HepG2 (cell line): ENCODE results near the gene RCE1. TPM values are rescaled to one million over a fixed set of nuclear protein-coding genes. Genes with fewer than 3 reads are reported as not detected.

Experiments used
- ATAC-seq: fragments of 200-7000 bp; cut with Tn5 transposase; 3 replicates; pipeline ENCODE4 v1.9.1; 2020; ENCODE audit warnings: mild to moderate bottlenecking, moderate library complexity
- BruUV-seq: library from RNA; stranded (reverse); fragments of 400-500 nt; replicated peaks from 2 replicates; lab custom pipeline; 2021; lab: Mats Ljungman, UMichigan
- CTCF ChIA-PET: fragments of 300-600 bp; formaldehyde crosslinking; extraction: SDS; loops from one replicate; lab custom pipeline; 2021; ENCODE audit warnings: low total read pairs, inconsistent platforms, low intra/inter-chr PET ratio; lab: Yijun Ruan, JAX
- POLR2A ChIA-PET: fragments of 350-600 bp; sonication (Branson Sonifier 250); formaldehyde crosslinking; loops from one replicate; lab custom pipeline; 2020; ENCODE audit warnings: antibody characterized with exemption, inconsistent platforms; lab: Yijun Ruan, JAX
- DNase-seq: peaks from one replicate; pipeline ENCODE4 v3.0.0-alpha.2; 2015; ENCODE audit warnings: low spot score
- FAIRE-seq: peaks from 3 replicates; lab custom pipeline; 2011; peaks lifted over from hg19 to GRCh38; lab: Jason Lieb, UNC
- H2AFZ ChIP-seq: one replicate; pipeline ENCODE4 v1.6.1; 2011; ENCODE audit warnings: low read length, inconsistent platforms
- H3K27ac ChIP-seq: fragments of 300-600 bp; 3 replicates; pipeline ENCODE4 v1.8.0; 2011; ENCODE audit warnings: mixed run types, mild to moderate bottlenecking, mixed read lengths, low read length, inconsistent platforms; ENCODE audit not compliant: insufficient read depth; ENCODE audit errors: extremely low read length
- H3K27me3 ChIP-seq, 2 experiments: fragments of 200-600 bp in 1 of 2; 2 replicates in 1 of 2; 3 replicates in 1 of 2; pipeline versions ENCODE4 v1.6.0 to v1.8.0; 2011; ENCODE audit warnings: low read length in 2 of 2, mild to moderate bottlenecking in 2 of 2, moderate library complexity in 2 of 2, inconsistent platforms in 1 of 2; ENCODE audit not compliant: insufficient read depth in 2 of 2, control insufficient read depth in 1 of 2
- H3K36me3 ChIP-seq, 2 experiments: fragments of 200-600 bp in 1 of 2; replicated peaks in 1 of 2; 2 replicates in 1 of 2; 3 replicates in 1 of 2; pipeline versions ENCODE4 v1.5.1 to v1.8.0; 2011; ENCODE audit warnings: low read length in 2 of 2, inconsistent platforms in 1 of 2; ENCODE audit not compliant: insufficient read depth in 2 of 2, control insufficient read depth in 1 of 2
- H3K4me1 ChIP-seq: 2 replicates; pipeline ENCODE4 v1.5.1; 2012; ENCODE audit warnings: low read length, inconsistent platforms; ENCODE audit not compliant: insufficient read depth
- H3K4me2 ChIP-seq: 2 replicates; pipeline ENCODE4 v1.6.0; 2011; ENCODE audit warnings: low read depth, low read length, inconsistent platforms
- H3K4me3 ChIP-seq, 3 experiments: fragments of 200-600 bp in 1 of 3; sonication (generic), shearing (Covaris generic) in 1 of 3; replicated peaks in 1 of 3; 2 replicates each; pipeline ENCODE4 v1.5.1; 2011 to 2016; ENCODE audit warnings: low read length in 3 of 3, inconsistent platforms in 2 of 3, low read depth in 2 of 3, mild to moderate bottlenecking in 2 of 3, control low read depth in 1 of 3, mixed read lengths in 1 of 3; ENCODE audit not compliant: insufficient read depth in 1 of 3
- H3K79me2 ChIP-seq: one replicate; pipeline ENCODE4 v1.6.1; 2011; ENCODE audit warnings: low read length, inconsistent platforms; ENCODE audit not compliant: insufficient read depth
- H3K9ac ChIP-seq: 2 replicates; pipeline ENCODE4 v1.6.0; 2011; ENCODE audit warnings: mild to moderate bottlenecking, low read depth, low read length, inconsistent platforms; ENCODE audit not compliant: insufficient read depth
- H3K9me3 ChIP-seq: 2 replicates; pipeline ENCODE4 v1.5.1; 2012; ENCODE audit warnings: mild to moderate bottlenecking, low read length
- H4K20me1 ChIP-seq: 2 replicates; pipeline ENCODE4 v1.6.0; 2011; ENCODE audit warnings: inconsistent platforms, mild to moderate bottlenecking, low read length, moderate library complexity; ENCODE audit not compliant: insufficient read depth
- AGO1 ChIP-seq: fragments of 200-400 bp; formaldehyde crosslinking; IDR thresholded peaks from 2 replicates; pipeline ENCODE4 v1.6.1; 2017; ENCODE audit warnings: mild to moderate bottlenecking, low read depth, low read length, moderate library complexity; ENCODE audit not compliant: poor library complexity, severe bottlenecking
- AKAP8 ChIP-seq: sonication (generic); formaldehyde crosslinking; IDR thresholded peaks from 2 replicates; pipeline ENCODE4 v1.5.1; 2020; ENCODE audit warnings: mild to moderate bottlenecking, missing genetic modification reagents
- ARID2 ChIP-seq: sonication (generic); formaldehyde crosslinking; IDR thresholded peaks from 2 replicates; pipeline ENCODE4 v1.8.1; 2022; ENCODE audit warnings: mild to moderate bottlenecking, missing genetic modification reagents, borderline replicate concordance
- EED ChIP-seq: sonication (generic); formaldehyde crosslinking; IDR thresholded peaks from 2 replicates; pipeline ENCODE4 v1.5.0; 2020; ENCODE audit warnings: mild to moderate bottlenecking, missing genetic modification reagents
- KDM5A ChIP-seq: fragments of 200-600 bp; sonication (generic); IDR thresholded peaks from 2 replicates; pipeline ENCODE4 v1.7.0; 2018; ENCODE audit warnings: antibody characterized with exemption, mild to moderate bottlenecking, low read length, borderline replicate concordance
- ZFP41 ChIP-seq: sonication (generic); formaldehyde crosslinking; IDR thresholded peaks from 2 replicates; pipeline ENCODE4 v1.4.0; 2020; ENCODE audit warnings: mild to moderate bottlenecking, missing genetic modification reagents, borderline replicate concordance
- ZNF468 ChIP-seq: sonication (generic); formaldehyde crosslinking; IDR thresholded peaks from 2 replicates; pipeline ENCODE4 v1.8.0; 2022; ENCODE audit warnings: mild to moderate bottlenecking, moderate library complexity, missing genetic modification reagents
- ZNF720 ChIP-seq: sonication (generic); formaldehyde crosslinking; IDR thresholded peaks from 2 replicates; pipeline ENCODE4 v1.4.0; 2020; ENCODE audit warnings: missing genetic modification reagents
- WGBS: methylation state at CpG from one replicate; pipeline ENCODE4 v1.1.6; 2017; ENCODE audit warnings: low lambda C conversion rate; 5-methylcytosine and 5-hydroxymethylcytosine counted together
- in situ Hi-C: cut with HindIII; loops from 2 replicates; pipeline ENCODE4 v1.10.0; 2017; ENCODE audit warnings: low pct_unique_long_range_greater_than_20kb; ENCODE audit not compliant: extremely low pct_ligation_motif_present
- intact Hi-C: fragments of 100-400 bp; cut with micrococcal nuclease; formaldehyde crosslinking; loops from one replicate; pipeline ENCODE4 v1.10.0; 2022; ENCODE audit not compliant: unreplicated experiment
- polyA plus RNA-seq, 8 experiments: library from polyadenylated mRNA; depleted of rRNA in 3 of 8; stranded (reverse) in 7 of 8; unstranded in 1 of 8; fragments of >200 nt; fragmentation: Illumina TruSeq in 4 of 8; extraction: Trizol in 4 of 8; gene quantifications; 2 replicates each; pipeline versions ENCODE4 v1.2.1 to v1.2.3, GENCODE V29; 2011 to 2016; ENCODE audit warnings: low read depth in 4 of 8, missing spikeins in 1 of 8, mixed read lengths in 1 of 8; ENCODE audit not compliant: insufficient read depth in 1 of 8
- total RNA-seq, 5 experiments: library from RNA; depleted of rRNA; stranded (reverse); fragments of >200 nt; fragmentation: Illumina TruSeq; extraction: Trizol; gene quantifications; 2 replicates each; pipeline ENCODE4 v1.2.3, GENCODE V29; 2016; ENCODE audit warnings: low read depth in 1 of 5
- TF ChIP-seq, protein P1 (sequence below): sonication (generic); formaldehyde crosslinking; IDR thresholded peaks from 2 replicates; pipeline ENCODE4 v1.5.0; 2020; ENCODE audit warnings: mild to moderate bottlenecking, missing genetic modification reagents, moderate library complexity
- TF ChIP-seq, protein P2 (sequence below): sonication (generic); formaldehyde crosslinking; IDR thresholded peaks from 2 replicates; pipeline ENCODE4 v1.9.0; 2021; ENCODE audit warnings: missing genetic modification reagents, mild to moderate bottlenecking, borderline replicate concordance
- TF ChIP-seq, protein P3 (sequence below): sonication (generic); formaldehyde crosslinking; IDR thresholded peaks from 2 replicates; pipeline ENCODE4 v1.4.0; 2020; ENCODE audit warnings: mild to moderate bottlenecking, missing genetic modification reagents
- TF ChIP-seq, protein P4 (sequence below): sonication (generic); formaldehyde crosslinking; IDR thresholded peaks from 2 replicates; pipeline ENCODE4 v1.8.1; 2023; ENCODE audit warnings: mild to moderate bottlenecking, missing genetic modification reagents

Gene RCE1
- total and polyA plus RNA-seq, 2 of the 13 experiments (the other 11 are each of a cell fraction or from before 2014, with no cell fraction given) = 22.2 to 22.4 TPM

DNA sequence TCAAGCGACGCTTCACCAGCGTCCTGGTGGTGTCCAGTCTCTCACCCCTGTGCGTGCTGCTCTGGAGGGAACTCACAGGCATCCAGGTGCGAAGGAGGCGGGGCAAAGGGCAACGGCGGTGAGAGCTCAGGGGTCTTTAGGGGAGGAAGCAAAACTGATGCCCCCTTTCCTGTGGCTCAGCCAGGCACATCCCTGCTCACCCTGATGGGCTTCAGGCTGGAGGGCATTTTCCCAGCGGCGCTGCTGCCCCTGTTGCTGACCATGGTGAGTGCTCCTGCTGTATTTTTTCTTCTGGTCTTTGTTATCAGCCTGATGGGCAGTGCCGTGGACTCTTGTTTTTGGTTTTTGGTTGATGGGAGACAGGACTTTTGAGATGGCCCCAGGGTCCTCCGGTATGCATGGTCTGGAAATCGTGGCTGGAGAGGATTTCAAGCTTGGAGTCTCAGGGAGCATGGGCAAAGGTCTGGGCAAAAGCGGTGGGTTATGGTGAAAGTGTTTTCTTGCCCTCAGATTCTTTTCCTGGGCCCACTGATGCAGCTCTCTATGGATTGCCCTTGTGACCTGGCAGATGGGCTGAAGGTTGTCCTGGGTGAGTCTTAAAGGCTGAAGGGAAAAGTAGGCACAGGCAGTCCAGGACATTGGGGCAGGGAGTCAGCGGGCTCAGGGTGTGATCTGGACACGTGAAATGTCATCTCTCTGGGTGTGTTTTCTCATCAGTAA, 695 bp downstream of the RCE1 start (continued):
- TF ChIP-seq, protein P1, sequence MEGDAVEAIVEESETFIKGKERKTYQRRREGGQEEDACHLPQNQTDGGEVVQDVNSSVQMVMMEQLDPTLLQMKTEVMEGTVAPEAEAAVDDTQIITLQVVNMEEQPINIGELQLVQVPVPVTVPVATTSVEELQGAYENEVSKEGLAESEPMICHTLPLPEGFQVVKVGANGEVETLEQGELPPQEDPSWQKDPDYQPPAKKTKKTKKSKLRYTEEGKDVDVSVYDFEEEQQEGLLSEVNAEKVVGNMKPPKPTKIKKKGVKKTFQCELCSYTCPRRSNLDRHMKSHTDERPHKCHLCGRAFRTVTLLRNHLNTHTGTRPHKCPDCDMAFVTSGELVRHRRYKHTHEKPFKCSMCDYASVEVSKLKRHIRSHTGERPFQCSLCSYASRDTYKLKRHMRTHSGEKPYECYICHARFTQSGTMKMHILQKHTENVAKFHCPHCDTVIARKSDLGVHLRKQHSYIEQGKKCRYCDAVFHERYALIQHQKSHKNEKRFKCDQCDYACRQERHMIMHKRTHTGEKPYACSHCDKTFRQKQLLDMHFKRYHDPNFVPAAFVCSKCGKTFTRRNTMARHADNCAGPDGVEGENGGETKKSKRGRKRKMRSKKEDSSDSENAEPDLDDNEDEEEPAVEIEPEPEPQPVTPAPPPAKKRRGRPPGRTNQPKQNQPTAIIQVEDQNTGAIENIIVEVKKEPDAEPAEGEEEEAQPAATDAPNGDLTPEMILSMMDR = peak; percentile 3; the same call in 1 of the 2 replicates
- TF ChIP-seq ZFP41 (0 out of 2 replicates have a peak, but pooled peaks have one; percentile 45), EED (0 out of 2 replicates have a peak, but pooled peaks have one; percentile 12), ZNF468 (CRISPR knock-in tag) (0 out of 2 replicates have a peak, but pooled peaks have one; percentile 18), KDM5A (peak; percentile 79; the same call in 1 of the 2 replicates)

DNA sequence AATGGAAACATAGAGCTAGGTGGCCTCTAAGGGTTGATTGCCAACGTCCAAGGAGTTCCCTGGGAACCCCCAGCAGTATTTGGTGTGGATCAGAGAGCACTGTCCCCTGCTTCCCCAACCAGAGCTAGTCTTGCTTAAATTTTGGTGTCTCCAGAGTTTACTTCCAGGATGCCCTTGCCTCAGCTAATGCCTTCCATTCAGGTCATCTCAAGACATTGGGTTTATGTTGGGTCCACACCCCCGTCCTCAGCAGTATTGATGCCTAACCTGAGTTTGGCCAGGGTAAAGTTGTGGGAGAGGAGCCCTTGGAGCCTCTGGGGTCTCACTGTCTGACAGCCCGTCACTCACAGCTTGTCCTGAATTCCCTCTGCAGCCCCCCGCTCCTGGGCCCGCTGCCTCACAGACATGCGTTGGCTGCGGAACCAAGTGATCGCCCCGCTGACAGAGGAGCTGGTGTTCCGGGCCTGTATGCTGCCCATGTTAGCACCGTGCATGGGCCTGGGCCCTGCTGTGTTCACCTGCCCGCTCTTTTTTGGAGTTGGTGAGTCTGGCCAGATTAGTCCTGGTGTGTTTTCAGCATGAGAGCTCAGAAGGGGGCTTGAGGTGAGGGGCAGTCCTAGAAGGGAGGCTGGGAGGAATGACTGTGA, 1.4 kb downstream of the RCE1 start:
- peaks cover 28% of the 10 kb centered on the region for H3K4me1 ChIP-seq
- peak overlapping the region; percentile 80 for H3K4me2 ChIP-seq
- H3K27ac ChIP-seq = peak overlapping the region; percentile 82
- intact Hi-C loops = loop anchor here (5.0 kb wide), 1 partner anchor 133 kb away; the partner anchor contains the start of gene C11orf86
- ChIA-PET CTCF (no interaction called here), POLR2A (interaction anchor here (1.9 to 4.2 kb wide), 5 partner anchors 10 to 167 kb away, joined by 4 to 24 read pairs (median 11); partner anchors contain the start of genes PC and RBM4B)
- H3K79me2 ChIP-seq = peaks cover 28% of the 10 kb centered on the region
- ATAC-seq (no peak), FAIRE-seq (no peak), DNase-seq (no peak)
- no peaks in the 10 kb centered on the region for H3K9me3 ChIP-seq
- no peak overlapping the region for H2AFZ ChIP-seq
- H3K36me3 ChIP-seq = peaks cover 13 to 44% of the 10 kb centered on the region in 2 experiments; a peak in 4 of 5 replicates
- no peaks in the 10 kb centered on the region; a peak in 1 of 5 replicates for H3K27me3 ChIP-seq
- H3K9ac ChIP-seq = peak overlapping the region; percentile 96; the same call in 1 of the 2 replicates
- WGBS = 100% methylated on average over 10 of the region's 12 CpGs
- H4K20me1 ChIP-seq = peaks cover 6% of the 10 kb centered on the region; the same call in 1 of the 2 replicates
- in situ Hi-C loops = loop anchor here (10.0 to 25.0 kb wide), 3 partner anchors 130 to 432 kb away; partner anchors contain the start of genes C11orf86, CTSF and NPAS4
- H3K4me3 ChIP-seq = peak overlapping the region; percentile 87 to 99 (median 87); a peak in 5 of 6 replicates
- no TSS peak for BruUV-seq
- TF ChIP-seq, protein P2, sequence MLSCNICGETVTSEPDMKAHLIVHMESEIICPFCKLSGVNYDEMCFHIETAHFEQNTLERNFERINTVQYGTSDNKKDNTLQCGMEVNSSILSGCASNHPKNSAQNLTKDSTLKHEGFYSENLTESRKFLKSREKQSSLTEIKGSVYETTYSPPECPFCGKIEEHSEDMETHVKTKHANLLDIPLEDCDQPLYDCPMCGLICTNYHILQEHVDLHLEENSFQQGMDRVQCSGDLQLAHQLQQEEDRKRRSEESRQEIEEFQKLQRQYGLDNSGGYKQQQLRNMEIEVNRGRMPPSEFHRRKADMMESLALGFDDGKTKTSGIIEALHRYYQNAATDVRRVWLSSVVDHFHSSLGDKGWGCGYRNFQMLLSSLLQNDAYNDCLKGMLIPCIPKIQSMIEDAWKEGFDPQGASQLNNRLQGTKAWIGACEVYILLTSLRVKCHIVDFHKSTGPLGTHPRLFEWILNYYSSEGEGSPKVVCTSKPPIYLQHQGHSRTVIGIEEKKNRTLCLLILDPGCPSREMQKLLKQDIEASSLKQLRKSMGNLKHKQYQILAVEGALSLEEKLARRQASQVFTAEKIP (CRISPR knock-in tag) = no peak
- TF ChIP-seq ZNF720 (CRISPR knock-in tag) (no peak), AKAP8 (CRISPR knock-in tag) (peak; percentile 32; the same call in 1 of the 2 replicates), AGO1 (peak; percentile 87), ARID2 (0 out of 2 replicates have a peak, but pooled peaks have one; percentile 21)
- TF ChIP-seq, protein P3, sequence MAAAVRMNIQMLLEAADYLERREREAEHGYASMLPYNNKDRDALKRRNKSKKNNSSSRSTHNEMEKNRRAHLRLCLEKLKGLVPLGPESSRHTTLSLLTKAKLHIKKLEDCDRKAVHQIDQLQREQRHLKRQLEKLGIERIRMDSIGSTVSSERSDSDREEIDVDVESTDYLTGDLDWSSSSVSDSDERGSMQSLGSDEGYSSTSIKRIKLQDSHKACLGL (CRISPR knock-in tag) = no peak
- TF ChIP-seq, protein P4, sequence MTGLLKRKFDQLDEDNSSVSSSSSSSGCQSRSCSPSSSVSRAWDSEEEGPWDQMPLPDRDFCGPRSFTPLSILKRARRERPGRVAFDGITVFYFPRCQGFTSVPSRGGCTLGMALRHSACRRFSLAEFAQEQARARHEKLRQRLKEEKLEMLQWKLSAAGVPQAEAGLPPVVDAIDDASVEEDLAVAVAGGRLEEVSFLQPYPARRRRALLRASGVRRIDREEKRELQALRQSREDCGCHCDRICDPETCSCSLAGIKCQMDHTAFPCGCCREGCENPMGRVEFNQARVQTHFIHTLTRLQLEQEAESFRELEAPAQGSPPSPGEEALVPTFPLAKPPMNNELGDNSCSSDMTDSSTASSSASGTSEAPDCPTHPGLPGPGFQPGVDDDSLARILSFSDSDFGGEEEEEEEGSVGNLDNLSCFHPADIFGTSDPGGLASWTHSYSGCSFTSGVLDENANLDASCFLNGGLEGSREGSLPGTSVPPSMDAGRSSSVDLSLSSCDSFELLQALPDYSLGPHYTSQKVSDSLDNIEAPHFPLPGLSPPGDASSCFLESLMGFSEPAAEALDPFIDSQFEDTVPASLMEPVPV (CRISPR knock-in tag) = peak; percentile 45; the same call in 1 of the 2 replicates
